ENCODE data around the gene CCDC197. TPM values are rescaled to one million over a fixed set of nuclear protein-coding genes. Genes with fewer than 3 reads are reported as not detected.

CCDC197 gene
- total RNA-seq, 1 donor from 2014 or later = not detected

- DNase-seq (ENCODE audit: low spot score) = no peak
- Mint-ChIP-seq H3K27ac (ENCODE audit: unreplicated experiment) (no peak overlapping the region), H3K4me3 (ENCODE audit: unreplicated experiment) (no peak overlapping the region), H3K4me1 (ENCODE audit: low read depth) (peaks cover 4% of the 10 kb centered on the region), H3K9me3 (ENCODE audit: low read depth) (no peaks in the 10 kb centered on the region), H3K27me3 (ENCODE audit: low read depth) (peaks cover 56% of the 10 kb centered on the region), H3K36me3 (ENCODE audit: low read depth) (no peaks in the 10 kb centered on the region)
- no peak for TF ChIP-seq CTCF (IDR thresholded peaks at IDR 0.05)
Measured at GRCh38 chr14:94004015-94004414, 6.9 kb downstream of the CCDC197 start.

GRCh38 chr14:94005324-94006073, 8.4 kb downstream of the CCDC197 start:
- Mint-ChIP-seq H3K9me3 (ENCODE audit: low read depth) (no peaks in the 10 kb centered on the region), H3K4me1 (ENCODE audit: low read depth) (peaks cover 8% of the 10 kb centered on the region), H3K36me3 (ENCODE audit: low read depth) (no peaks in the 10 kb centered on the region), H3K27me3 (ENCODE audit: low read depth) (peaks cover 52% of the 10 kb centered on the region), H3K4me3 (ENCODE audit: unreplicated experiment) (no peak overlapping the region), H3K27ac (ENCODE audit: unreplicated experiment) (no peak overlapping the region)
- DNase-seq (ENCODE audit: low spot score) = no peak
- peak; percentile 73 for TF ChIP-seq CTCF (IDR thresholded peaks at IDR 0.05)

- no peak for TF ChIP-seq CTCF (IDR thresholded peaks at IDR 0.05)
- Mint-ChIP-seq H3K36me3 (ENCODE audit: low read depth) (no peaks in the 10 kb centered on the region), H3K27ac (ENCODE audit: unreplicated experiment) (no peak overlapping the region)
Measured at GRCh38 chr14:94008234-94008633, 11.1 kb downstream of the CCDC197 start.

GRCh38 chr14:94009767-94010166, 12.7 kb downstream of the CCDC197 start:
- Mint-ChIP-seq H3K27ac (ENCODE audit: unreplicated experiment) (no peak overlapping the region), H3K4me3 (ENCODE audit: unreplicated experiment) (no peak overlapping the region)
- no peak for DNase-seq (ENCODE audit: low spot score)

More at GRCh38 chr14:94008234-94008633, 11.1 kb downstream of the CCDC197 start:
- DNase-seq (ENCODE audit: low spot score) = no peak
- H3K9me3 Mint-ChIP-seq (ENCODE audit: low read depth) = no peaks in the 10 kb centered on the region
- H3K4me3 Mint-ChIP-seq (ENCODE audit: unreplicated experiment) = no peak overlapping the region
- H3K27me3 Mint-ChIP-seq (ENCODE audit: low read depth) = peaks cover 39% of the 10 kb centered on the region
- peaks cover 12% of the 10 kb centered on the region for H3K4me1 Mint-ChIP-seq (ENCODE audit: low read depth)

GRCh38 chr14:94010625-94011024, 13.5 kb downstream of the CCDC197 start:
- H3K36me3 Mint-ChIP-seq (ENCODE audit: low read depth) = no peaks in the 10 kb centered on the region
- H3K9me3 Mint-ChIP-seq (ENCODE audit: low read depth) = no peaks in the 10 kb centered on the region
- H3K4me1 Mint-ChIP-seq (ENCODE audit: low read depth) = peaks cover 12% of the 10 kb centered on the region
- TF ChIP-seq CTCF (IDR thresholded peaks at IDR 0.05) = no peak
- no peak overlapping the region for H3K27ac Mint-ChIP-seq (ENCODE audit: unreplicated experiment)
- no peak overlapping the region for H3K4me3 Mint-ChIP-seq (ENCODE audit: unreplicated experiment)
- DNase-seq (ENCODE audit: low spot score) = no peak
- peaks cover 29% of the 10 kb centered on the region for H3K27me3 Mint-ChIP-seq (ENCODE audit: low read depth)

More at GRCh38 chr14:94009767-94010166, 12.7 kb downstream of the CCDC197 start:
- TF ChIP-seq CTCF (IDR thresholded peaks at IDR 0.05) = no peak
- peaks cover 31% of the 10 kb centered on the region for H3K27me3 Mint-ChIP-seq (ENCODE audit: low read depth)
- peaks cover 12% of the 10 kb centered on the region for H3K4me1 Mint-ChIP-seq (ENCODE audit: low read depth)
- no peaks in the 10 kb centered on the region for H3K9me3 Mint-ChIP-seq (ENCODE audit: low read depth)
- no peaks in the 10 kb centered on the region for H3K36me3 Mint-ChIP-seq (ENCODE audit: low read depth)
